HG03064 (cell line): ENCODE results near the gene CLDN24.

Experiments
- ATAC-seq: cut with Tn5 transposase; IDR thresholded peaks from one replicate; pipeline ENCODE4 v1.9.1; 2021; ENCODE audit warnings: low read depth; ENCODE audit not compliant: unreplicated experiment

CLDN24 gene

GRCh38 chr4:183323295-183323694, 1.1 kb upstream of the CLDN24 start:
- ATAC-seq = no peak

DNA sequence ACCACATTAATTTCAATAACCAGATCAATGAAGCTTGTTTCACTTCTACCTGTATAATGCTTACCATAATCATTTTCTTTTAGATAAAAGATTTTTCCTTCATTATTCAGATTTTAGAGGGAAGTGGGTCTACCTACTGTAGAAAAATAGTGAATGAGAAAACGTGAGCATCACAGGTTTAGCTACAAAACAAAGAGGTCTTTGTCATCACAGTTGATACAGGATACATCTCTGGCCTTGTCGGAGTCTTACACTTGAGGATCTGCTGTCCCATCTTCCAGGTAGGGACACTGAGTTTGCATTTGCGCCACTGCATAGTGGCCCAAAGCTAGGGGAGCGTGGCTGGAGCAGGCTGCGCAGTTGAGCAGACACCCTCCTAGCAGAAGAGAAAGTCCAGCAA, 710 bp downstream of the CLDN24 start:
- peak; percentile 17 for ATAC-seq

DNA sequence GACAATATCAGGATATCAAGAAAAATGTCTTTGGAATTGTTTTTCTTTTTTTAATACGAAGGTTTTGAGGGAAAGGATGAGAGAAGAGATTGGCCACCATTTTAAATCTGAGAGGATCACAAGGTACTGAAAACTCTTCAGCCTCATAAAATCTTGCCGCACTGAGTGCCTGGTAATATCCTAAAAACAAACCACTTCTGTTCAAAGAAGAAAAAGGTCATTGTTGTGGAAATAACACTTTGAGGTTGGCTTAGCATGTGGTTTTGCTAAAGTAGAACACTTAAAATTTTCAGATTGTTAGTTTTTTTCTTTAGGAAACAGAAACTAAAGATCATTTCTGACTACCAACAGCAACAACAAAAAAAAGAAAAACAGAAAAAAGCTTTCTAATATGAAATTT, 1.1 kb downstream of the CLDN24 start:
- ATAC-seq = peak; percentile 74

DNA sequence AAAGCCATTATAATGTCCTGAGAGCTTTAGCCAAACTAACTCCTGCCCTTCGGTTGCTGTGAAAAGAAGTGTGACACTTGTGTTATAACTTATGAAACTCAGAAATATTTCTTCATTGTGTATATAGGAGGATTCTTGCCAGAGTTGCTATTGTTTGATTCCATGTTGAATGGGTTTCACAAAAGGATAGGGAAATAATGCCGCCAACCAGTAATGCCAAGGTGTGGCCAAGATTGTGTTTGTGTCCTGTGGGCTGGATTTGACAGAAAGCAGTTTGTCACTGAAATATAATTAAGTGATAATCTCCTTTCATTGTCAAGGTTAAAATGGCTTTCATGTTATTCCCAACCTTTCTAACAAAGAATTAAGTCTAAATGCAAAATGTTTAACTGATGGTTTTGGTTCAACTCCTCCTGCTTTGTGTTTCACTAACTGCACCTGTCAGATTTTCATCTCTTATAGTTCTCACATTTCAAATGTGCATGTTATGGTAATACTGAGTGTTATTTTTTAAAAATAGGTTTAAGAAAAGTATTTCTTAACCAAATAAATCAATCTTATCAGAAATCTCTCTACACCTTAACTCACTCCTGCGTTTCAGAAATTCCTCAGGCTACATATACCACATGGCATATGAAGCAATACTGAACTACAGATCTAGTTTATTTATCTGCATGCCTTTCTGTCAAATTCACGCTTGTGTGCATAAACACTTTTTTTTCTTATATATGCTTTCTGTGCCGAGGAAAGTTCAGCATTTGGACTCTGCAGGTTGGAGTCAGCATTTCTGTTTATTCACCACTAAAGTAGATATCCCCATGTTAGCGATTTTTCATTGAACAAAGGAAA, 1.8 kb downstream of the CLDN24 start, which contains the start of gene CLDN22:
TSS of gene CLDN22 (minus strand) at position 66 of the 849 bp plus-strand sequence. CDS start at position 8, 58 bp downstream.
- ATAC-seq = no peak

DNA sequence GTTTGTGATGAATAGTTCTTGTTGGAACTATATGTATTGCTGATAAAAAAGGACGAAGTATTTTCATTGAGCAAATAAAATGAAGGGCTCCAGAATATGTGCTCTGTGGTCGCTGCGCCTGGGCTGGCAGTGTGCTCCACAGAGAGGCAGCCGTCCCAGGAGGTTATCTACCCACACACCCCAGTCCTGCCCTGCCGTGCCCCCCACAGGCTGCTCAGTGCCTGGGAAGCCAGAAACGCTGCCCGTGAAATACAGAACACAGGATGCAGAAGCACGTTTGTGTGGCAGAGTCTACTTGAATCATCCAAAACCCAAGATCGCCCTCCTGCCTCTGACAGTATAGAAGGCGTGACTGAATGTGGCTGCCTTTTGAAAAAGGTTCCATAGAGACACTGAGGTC, 3.6 kb downstream of the CLDN24 start:
- ATAC-seq = no peak

DNA sequence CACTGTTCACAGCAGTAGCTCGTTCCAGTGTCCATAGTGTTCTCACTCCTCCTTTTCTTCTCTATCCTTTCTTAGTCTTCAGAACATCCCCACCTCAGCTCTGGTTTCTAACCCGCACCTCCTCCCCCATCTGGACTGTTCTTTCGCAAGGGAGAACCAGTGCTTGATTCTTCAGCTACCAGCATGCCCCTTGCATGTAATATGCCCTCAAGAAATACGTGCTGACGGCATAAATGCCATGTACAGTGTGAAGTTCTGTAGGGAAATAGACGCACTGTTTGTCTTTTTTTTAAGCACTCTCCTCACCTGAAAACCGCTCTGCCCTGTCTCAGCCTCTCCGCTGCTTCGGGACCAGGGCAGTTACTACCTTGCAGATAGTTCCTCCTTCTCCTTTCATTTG, 7.4 kb downstream of the CLDN24 start:
- ATAC-seq = no peak

- no peak for ATAC-seq
These were observed 7.9 kb downstream of the CLDN24 start for GRCh38 chr4:183314336-183314735.

DNA sequence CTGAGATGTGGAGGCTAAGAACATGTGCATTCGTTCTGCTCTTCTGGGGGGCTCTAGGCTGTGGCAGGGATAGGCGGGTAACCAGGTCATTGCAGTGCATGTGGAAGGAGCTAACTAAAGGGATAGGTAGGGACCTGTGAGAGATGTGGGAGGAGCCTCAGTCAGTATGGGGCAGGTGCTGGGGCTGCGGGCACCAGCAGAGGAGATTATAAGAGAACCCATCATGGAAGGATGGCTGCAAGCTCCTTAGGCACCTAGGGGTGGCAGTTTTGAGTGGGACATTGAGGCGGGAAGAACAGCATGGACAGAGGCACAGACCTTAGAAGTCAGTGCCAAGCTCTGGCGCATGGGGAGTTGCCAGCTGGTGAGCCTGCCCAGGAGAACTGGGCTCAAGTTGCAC, 9.4 kb downstream of the CLDN24 start:
- ATAC-seq = no peak

- ATAC-seq = no peak
These were observed 15.4 kb downstream of the CLDN24 start for GRCh38 chr4:183306811-183307210.

DNA sequence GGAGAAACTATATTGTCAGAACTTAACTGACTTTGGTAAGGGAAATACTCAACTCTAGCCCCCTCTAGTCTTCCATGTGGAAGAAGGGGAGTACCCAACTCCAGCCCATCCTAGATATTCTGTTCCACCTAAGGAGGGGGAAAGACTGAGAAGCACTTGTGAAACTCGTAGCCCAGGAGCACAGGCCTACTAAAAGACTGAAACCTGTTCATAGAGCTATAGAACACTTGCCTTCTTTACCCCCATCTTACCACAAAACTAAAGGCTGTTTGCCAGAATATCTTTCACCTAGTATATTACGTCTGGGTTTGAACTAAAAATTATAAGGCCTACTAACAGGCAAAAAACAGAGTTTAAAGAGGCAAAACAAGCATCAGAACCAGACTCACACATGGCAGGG, 17.7 kb downstream of the CLDN24 start:
- no peak for ATAC-seq

- ATAC-seq = no peak
These were observed 18.2 kb downstream of the CLDN24 start for GRCh38 chr4:183304067-183304466.

DNA sequence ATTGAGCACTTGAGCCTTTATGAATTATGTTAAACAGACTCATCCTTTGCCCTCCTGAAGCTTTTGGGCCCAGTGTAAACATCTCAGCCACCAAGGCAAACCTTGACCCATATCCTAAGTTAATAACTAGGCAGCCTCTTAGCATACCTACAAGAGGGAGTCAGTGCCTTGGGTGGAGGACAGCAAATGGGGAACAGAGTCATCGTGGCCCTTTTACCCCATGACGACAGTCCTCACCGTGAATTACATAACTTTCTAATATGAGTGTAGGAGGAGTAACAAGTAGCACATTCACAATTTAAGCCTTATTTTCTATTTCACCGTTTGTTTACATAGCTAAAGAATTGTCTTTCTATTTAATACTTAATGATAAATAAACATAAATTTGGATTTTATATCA, 18.9 kb downstream of the CLDN24 start:
- ATAC-seq = no peak

- no peak for ATAC-seq
These were observed 21.6 kb downstream of the CLDN24 start for GRCh38 chr4:183300655-183301054.

GRCh38 chr4:183300070-183300469, 22.2 kb downstream of the CLDN24 start:
- ATAC-seq = no peak

DNA sequence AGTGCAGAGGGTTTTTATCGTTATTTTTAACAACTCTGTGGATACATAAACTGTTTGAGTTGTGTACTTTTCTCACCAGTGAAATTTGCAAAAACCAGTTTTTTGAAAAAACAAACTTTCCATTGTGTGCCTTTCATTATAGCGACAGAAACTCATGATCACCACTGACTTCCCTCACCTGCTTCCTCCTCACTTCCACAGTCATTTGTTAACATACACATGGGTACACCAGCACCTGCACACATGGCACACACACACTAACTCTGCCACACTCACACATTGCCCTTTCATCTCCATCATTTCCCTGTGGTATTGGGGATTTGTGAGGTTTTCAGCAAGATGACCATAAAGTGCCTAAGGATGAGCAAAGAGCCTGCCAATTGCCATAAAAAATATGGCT, 22.8 kb downstream of the CLDN24 start:
- ATAC-seq = no peak

GRCh38 chr4:183297675-183298074, 24.6 kb downstream of the CLDN24 start:
- ATAC-seq = peak; percentile 63

GRCh38 chr4:183295711-183296110, 26.5 kb downstream of the CLDN24 start:
- ATAC-seq = no peak

GRCh38 chr4:183291070-183291469, 31.2 kb downstream of the CLDN24 start:
- ATAC-seq = no peak

DNA sequence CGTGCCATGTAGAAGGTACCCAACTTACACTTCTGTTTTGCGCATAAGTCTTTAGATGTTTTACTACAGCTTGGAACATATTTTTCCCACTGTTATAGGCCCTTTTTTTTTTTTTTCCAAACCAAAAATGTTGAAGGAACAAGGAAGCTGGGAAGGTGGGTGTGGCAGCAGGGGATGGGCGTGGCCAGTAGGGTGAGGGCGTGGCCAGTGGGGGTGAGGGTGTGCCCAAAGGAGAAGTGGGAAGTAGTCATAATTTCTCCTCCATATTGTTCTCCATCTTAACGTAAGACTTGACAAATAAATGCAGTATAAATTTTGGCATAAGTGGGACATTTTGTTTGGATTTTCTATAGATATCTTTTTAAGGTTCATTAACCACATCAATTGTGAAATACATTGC, 32.5 kb downstream of the CLDN24 start:
- no peak for ATAC-seq

- ATAC-seq = no peak
These were observed 33.3 kb downstream of the CLDN24 start for GRCh38 chr4:183288955-183289354.

DNA sequence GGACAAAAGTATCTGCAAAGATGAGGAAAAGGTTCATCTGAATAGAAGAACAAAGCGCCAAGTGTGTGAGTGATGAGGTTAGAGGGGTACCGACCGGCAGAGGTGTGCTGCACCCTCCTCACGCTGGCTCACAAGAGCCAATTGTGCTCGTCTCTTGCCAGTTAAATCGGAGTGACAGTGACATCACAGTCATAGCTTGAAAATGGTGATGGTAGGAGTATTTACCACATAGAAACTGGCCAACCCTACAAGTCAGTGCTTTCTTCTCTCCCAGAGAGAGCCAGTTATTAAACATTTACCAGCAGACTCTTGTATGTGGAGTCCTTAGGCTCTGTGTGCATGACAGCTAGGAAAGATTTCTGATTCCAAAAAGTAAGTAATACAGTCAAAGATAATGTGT, 34.5 kb downstream of the CLDN24 start:
- peak; percentile 83 for ATAC-seq

GRCh38 chr4:183287309-183287659, 34.9 kb downstream of the CLDN24 start:
- peak; percentile 80 for ATAC-seq
